Measurements from ENCODE around the gene SYNDIG1.

DNA sequence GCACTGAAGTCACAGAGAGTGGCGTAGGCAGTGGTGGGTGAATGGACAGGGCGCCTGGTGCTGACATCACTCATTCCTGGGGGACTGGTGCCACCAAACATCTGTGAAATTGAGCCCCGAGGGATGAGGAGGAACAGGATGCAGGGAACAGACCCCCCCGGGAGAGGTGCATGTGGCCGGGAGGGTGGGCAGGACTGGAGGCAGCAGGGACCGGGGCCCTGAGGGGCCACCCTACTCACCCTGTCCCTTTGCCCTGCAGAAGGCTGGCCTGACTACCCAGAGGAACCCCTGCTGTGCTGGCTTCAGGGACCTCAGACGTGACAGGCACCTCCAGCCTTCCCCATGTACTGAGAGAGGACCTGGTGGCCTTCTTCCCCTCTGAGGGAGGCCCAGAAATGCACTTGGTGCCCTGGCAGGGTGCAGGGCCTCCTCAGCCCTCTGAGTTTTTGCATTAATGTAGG, 25.1 kb downstream of the SYNDIG1 start:
- TF ChIP-seq, protein P1, sequence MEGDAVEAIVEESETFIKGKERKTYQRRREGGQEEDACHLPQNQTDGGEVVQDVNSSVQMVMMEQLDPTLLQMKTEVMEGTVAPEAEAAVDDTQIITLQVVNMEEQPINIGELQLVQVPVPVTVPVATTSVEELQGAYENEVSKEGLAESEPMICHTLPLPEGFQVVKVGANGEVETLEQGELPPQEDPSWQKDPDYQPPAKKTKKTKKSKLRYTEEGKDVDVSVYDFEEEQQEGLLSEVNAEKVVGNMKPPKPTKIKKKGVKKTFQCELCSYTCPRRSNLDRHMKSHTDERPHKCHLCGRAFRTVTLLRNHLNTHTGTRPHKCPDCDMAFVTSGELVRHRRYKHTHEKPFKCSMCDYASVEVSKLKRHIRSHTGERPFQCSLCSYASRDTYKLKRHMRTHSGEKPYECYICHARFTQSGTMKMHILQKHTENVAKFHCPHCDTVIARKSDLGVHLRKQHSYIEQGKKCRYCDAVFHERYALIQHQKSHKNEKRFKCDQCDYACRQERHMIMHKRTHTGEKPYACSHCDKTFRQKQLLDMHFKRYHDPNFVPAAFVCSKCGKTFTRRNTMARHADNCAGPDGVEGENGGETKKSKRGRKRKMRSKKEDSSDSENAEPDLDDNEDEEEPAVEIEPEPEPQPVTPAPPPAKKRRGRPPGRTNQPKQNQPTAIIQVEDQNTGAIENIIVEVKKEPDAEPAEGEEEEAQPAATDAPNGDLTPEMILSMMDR (conservative IDR thresholded peaks at IDR 0.05; ENCODE audit: low read length): no peak
- TF ChIP-seq EZH2phosphoT487 (IDR thresholded peaks at IDR 0.05; ENCODE audit: borderline replicate concordance, low read depth, low read length): no peak
